Neural cell (in vitro differentiated cells): ENCODE results near the gene GLTP. TPM values are rescaled to one million over a fixed set of nuclear protein-coding genes. Genes with fewer than 3 reads are reported as not detected.

Experiments
- H2AFZ ChIP-seq: fragments of 200-600, 300-800 bp; sonication (generic), shearing (Covaris generic); 2 replicates; pipeline ENCODE4 v1.6.0; 2014; ENCODE audit warnings: low read depth, mild to moderate bottlenecking, antibody characterized with exemption, low read length, moderate library complexity
- H3F3A ChIP-seq: fragments of 200-600 bp; shearing (Covaris generic); 2 replicates; pipeline ENCODE4 v1.6.1; 2016; ENCODE audit warnings: mild to moderate bottlenecking, moderate library complexity, mixed read lengths, antibody characterized with exemption, low read length; ENCODE audit not compliant: insufficient read depth, poor library complexity, severe bottlenecking
- H3K27ac ChIP-seq: fragments of 200-600, 300-800 bp; sonication (generic), shearing (Covaris generic); 2 replicates; pipeline ENCODE4 v1.5.1; 2014; ENCODE audit warnings: mild to moderate bottlenecking, low read length, moderate library complexity
- H3K27me3 ChIP-seq: fragments of 300-800, 200-600 bp; sonication (generic), shearing (Covaris generic); 2 replicates; pipeline ENCODE4 v1.6.0; 2014; ENCODE audit warnings: mild to moderate bottlenecking, low read depth, low read length, moderate library complexity; ENCODE audit not compliant: insufficient read depth
- H3K36me3 ChIP-seq: fragments of 300-800, 200-600 bp; sonication (generic), shearing (Covaris generic); 2 replicates; pipeline ENCODE4 v1.5.1; 2014; ENCODE audit warnings: mild to moderate bottlenecking, antibody characterized with exemption, low read length, moderate library complexity; ENCODE audit not compliant: insufficient read depth
- H3K4me2 ChIP-seq: fragments of 300-800, 200-600 bp; sonication (generic), shearing (Covaris generic); 2 replicates; pipeline ENCODE4 v1.6.0; 2014; ENCODE audit warnings: mild to moderate bottlenecking, low read length
- H3K4me3 ChIP-seq: fragments of 300-800, 200-600 bp; sonication (generic), shearing (Covaris generic); 2 replicates; pipeline ENCODE4 v1.5.1; 2014; ENCODE audit warnings: mild to moderate bottlenecking, low read length, moderate library complexity
- H3K79me2 ChIP-seq: fragments of 200-600 bp; shearing (Covaris generic); replicated peaks from 2 replicates; pipeline ENCODE4 v1.6.0; 2014; ENCODE audit warnings: mild to moderate bottlenecking, low read length, moderate library complexity; ENCODE audit not compliant: insufficient read depth
- H3K9ac ChIP-seq: fragments of 300-800, 200-600 bp; sonication (generic), shearing (Covaris generic); 2 replicates; pipeline ENCODE4 v1.6.1; 2016; ENCODE audit warnings: mild to moderate bottlenecking, low read length, mixed read lengths
- H3K9me2 ChIP-seq: fragments of 200-600 bp; shearing (Covaris generic); 2 replicates; pipeline ENCODE4 v1.6.1; 2016; ENCODE audit warnings: mild to moderate bottlenecking, low read length, mixed read lengths; ENCODE audit not compliant: insufficient read depth
- H3K9me3 ChIP-seq: fragments of 200-600, 300-800 bp; sonication (generic), shearing (Covaris generic); 2 replicates; pipeline ENCODE4 v1.6.1; 2016; ENCODE audit warnings: mild to moderate bottlenecking, mixed run types, low read length, moderate library complexity, mixed read lengths
- H4K20me1 ChIP-seq: fragments of 200-600 bp; shearing (Covaris generic); 2 replicates; pipeline ENCODE4 v1.6.1; 2016; ENCODE audit warnings: mild to moderate bottlenecking, mixed run types; ENCODE audit not compliant: insufficient read depth
- EP300 ChIP-seq: fragments of 450-650 bp; conservative IDR thresholded peaks from 2 replicates; pipeline ENCODE4 v1.6.1; 2014; ENCODE audit warnings: antibody characterized with exemption, mild to moderate bottlenecking, moderate library complexity; ENCODE audit not compliant: poor library complexity, severe bottlenecking
- EZH2 ChIP-seq: fragments of 200-600, 300-800 bp; shearing (Covaris generic), sonication (generic); IDR thresholded peaks from 2 replicates; pipeline ENCODE4 v1.6.1; 2014; ENCODE audit warnings: antibody characterized with exemption, low read length, borderline replicate concordance, mild to moderate bottlenecking; ENCODE audit not compliant: insufficient read depth, poor library complexity, severe bottlenecking
- MXI1 ChIP-seq: fragments of 450-650 bp; conservative IDR thresholded peaks from 2 replicates; pipeline ENCODE4 v1.6.1; 2014; ENCODE audit warnings: antibody characterized with exemption, mild to moderate bottlenecking; ENCODE audit not compliant: poor library complexity, severe bottlenecking
- POLR2AphosphoS5 ChIP-seq: IDR thresholded peaks from 2 replicates; pipeline ENCODE4 v1.6.1; 2012
- RAD21 ChIP-seq: fragments of 450-650 bp; conservative IDR thresholded peaks from 2 replicates; pipeline ENCODE4 v1.6.1; 2014; ENCODE audit warnings: antibody characterized with exemption, mild to moderate bottlenecking, moderate library complexity
- SMC3 ChIP-seq: fragments of 450-650 bp; conservative IDR thresholded peaks from 2 replicates; pipeline ENCODE4 v1.6.1; 2014; ENCODE audit warnings: antibody characterized with exemption, mild to moderate bottlenecking, moderate library complexity; ENCODE audit not compliant: poor library complexity
- TAF1 ChIP-seq: IDR thresholded peaks from 2 replicates; pipeline ENCODE4 v1.6.1; 2012; ENCODE audit warnings: low read depth
- polyA plus RNA-seq: library from polyadenylated mRNA; depleted of rRNA; stranded (reverse); fragments of >200 nt; gene quantifications from 2 replicates; pipeline ENCODE4 v1.2.3, GENCODE V29; 2014
- TF ChIP-seq, protein P1 (sequence below): fragments of 450-650 bp; IDR thresholded peaks from 2 replicates; pipeline ENCODE4 v1.5.1; 2014; ENCODE audit warnings: antibody characterized with exemption, mild to moderate bottlenecking, moderate library complexity; ENCODE audit not compliant: poor library complexity, severe bottlenecking
- TF ChIP-seq, protein P2 (sequence below): IDR thresholded peaks from 2 replicates; pipeline ENCODE4 v1.6.1; 2012; ENCODE audit warnings: borderline replicate concordance

GLTP gene
- polyA plus RNA-seq, 1 donor from 2014 or later = 25.0 TPM

DNA sequence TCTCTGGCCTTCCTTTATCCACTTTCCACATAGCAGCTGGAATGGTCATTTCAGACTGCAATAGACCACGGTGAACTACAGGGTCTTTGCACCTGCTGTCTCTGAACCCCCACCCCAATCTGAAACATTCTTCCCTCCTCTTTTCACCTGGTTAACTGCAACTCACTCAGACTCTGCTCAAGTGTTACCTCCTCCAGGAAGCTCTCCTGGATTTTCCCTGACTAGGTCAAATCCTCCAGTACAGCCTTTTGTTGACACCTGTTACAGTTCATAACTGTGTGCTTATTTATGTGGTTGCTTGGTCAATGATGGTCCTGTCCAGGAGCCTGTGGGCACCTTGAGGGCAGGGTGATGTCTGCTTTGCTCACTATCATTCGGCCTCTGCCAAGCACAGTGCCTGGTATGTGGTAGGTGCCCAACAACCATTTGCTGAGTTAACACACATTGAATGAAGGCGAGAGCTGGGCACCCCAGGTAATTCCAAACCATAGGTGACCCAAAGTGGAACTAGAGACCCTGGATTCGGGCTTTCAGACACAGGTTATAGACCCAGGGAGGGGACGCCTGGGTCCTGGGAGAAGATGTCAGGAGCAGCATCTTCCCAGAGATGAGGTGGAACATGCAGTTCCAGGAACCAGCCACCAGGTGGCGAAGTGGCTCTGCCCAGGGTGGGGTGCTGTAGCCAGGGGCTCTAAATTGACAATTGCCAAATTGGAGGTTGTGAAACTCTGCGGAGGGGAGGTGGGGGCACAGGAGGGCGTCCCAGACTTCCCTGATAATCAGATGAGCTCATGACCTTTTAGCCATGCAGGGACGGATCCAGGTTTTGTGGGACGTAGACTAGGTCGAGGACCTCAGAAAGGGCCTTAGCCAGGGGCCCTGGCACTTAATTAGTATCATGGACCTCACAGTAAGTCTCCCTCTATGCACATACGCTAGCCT lies 75.2 kb downstream of the GLTP start:
- H3K9me3 ChIP-seq = no peaks in the 10 kb centered on the region
- H3K9me2 ChIP-seq = no peaks in the 10 kb centered on the region
- H3K27me3 ChIP-seq = no peaks in the 10 kb centered on the region
- no peak overlapping the region for H3K4me2 ChIP-seq
- no peak overlapping the region for H2AFZ ChIP-seq
- H3K4me3 ChIP-seq = no peak overlapping the region
- no peak overlapping the region for H3K27ac ChIP-seq
- no peak for TF ChIP-seq EP300
- TF ChIP-seq, protein P1, sequence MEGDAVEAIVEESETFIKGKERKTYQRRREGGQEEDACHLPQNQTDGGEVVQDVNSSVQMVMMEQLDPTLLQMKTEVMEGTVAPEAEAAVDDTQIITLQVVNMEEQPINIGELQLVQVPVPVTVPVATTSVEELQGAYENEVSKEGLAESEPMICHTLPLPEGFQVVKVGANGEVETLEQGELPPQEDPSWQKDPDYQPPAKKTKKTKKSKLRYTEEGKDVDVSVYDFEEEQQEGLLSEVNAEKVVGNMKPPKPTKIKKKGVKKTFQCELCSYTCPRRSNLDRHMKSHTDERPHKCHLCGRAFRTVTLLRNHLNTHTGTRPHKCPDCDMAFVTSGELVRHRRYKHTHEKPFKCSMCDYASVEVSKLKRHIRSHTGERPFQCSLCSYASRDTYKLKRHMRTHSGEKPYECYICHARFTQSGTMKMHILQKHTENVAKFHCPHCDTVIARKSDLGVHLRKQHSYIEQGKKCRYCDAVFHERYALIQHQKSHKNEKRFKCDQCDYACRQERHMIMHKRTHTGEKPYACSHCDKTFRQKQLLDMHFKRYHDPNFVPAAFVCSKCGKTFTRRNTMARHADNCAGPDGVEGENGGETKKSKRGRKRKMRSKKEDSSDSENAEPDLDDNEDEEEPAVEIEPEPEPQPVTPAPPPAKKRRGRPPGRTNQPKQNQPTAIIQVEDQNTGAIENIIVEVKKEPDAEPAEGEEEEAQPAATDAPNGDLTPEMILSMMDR = peak; percentile 71
- TF ChIP-seq POLR2AphosphoS5 = no peak
- TF ChIP-seq SMC3 = peak; percentile 65
- peak; percentile 53 for TF ChIP-seq RAD21
- TF ChIP-seq EZH2 = no peak
- TF ChIP-seq, protein P2, sequence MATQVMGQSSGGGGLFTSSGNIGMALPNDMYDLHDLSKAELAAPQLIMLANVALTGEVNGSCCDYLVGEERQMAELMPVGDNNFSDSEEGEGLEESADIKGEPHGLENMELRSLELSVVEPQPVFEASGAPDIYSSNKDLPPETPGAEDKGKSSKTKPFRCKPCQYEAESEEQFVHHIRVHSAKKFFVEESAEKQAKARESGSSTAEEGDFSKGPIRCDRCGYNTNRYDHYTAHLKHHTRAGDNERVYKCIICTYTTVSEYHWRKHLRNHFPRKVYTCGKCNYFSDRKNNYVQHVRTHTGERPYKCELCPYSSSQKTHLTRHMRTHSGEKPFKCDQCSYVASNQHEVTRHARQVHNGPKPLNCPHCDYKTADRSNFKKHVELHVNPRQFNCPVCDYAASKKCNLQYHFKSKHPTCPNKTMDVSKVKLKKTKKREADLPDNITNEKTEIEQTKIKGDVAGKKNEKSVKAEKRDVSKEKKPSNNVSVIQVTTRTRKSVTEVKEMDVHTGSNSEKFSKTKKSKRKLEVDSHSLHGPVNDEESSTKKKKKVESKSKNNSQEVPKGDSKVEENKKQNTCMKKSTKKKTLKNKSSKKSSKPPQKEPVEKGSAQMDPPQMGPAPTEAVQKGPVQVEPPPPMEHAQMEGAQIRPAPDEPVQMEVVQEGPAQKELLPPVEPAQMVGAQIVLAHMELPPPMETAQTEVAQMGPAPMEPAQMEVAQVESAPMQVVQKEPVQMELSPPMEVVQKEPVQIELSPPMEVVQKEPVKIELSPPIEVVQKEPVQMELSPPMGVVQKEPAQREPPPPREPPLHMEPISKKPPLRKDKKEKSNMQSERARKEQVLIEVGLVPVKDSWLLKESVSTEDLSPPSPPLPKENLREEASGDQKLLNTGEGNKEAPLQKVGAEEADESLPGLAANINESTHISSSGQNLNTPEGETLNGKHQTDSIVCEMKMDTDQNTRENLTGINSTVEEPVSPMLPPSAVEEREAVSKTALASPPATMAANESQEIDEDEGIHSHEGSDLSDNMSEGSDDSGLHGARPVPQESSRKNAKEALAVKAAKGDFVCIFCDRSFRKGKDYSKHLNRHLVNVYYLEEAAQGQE = no peak
- no peak for TF ChIP-seq MXI1
- H3K9ac ChIP-seq = no peak overlapping the region
- no peaks in the 10 kb centered on the region for H4K20me1 ChIP-seq
- H3K36me3 ChIP-seq = no peaks in the 10 kb centered on the region
- H3K79me2 ChIP-seq = no peaks in the 10 kb centered on the region
- no peaks in the 10 kb centered on the region for H3F3A ChIP-seq

DNA sequence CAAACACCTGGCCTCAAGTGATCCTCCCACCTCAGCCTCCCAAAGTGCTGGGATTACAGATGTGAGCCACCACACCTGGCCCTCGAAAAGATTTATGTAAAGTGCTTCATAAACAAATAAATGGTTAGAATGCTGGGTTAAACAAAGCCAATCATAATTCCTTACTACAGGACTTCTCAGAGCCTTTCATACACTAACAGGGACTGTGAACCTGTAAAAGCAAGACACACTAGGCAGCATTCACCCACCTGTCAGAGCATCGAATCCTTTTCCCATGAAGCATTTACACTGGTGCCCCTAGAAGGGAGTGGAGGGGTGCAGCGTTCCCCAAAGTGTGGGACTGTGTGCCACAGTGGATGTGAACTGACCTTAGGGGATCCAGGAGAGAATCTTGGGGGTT lies 76.7 kb downstream of the GLTP start:
- Histone ChIP-seq H3K4me2 (no peak overlapping the region), H3K9me2 (no peaks in the 10 kb centered on the region), H3K4me3 (no peak overlapping the region), H3K27me3 (no peaks in the 10 kb centered on the region), H3K9ac (no peak overlapping the region), H3K79me2 (no peaks in the 10 kb centered on the region), H3K27ac (no peak overlapping the region), H3K36me3 (no peaks in the 10 kb centered on the region), H4K20me1 (no peaks in the 10 kb centered on the region), H3K9me3 (no peaks in the 10 kb centered on the region), H3F3A (no peaks in the 10 kb centered on the region), H2AFZ (no peak overlapping the region)
- TF ChIP-seq EP300 = no peak
- no peak for TF ChIP-seq POLR2AphosphoS5
- TF ChIP-seq, protein P2 = no peak
- no peak for TF ChIP-seq RAD21
- TF ChIP-seq TAF1 = no peak
- TF ChIP-seq SMC3 = no peak
- TF ChIP-seq MXI1 = no peak
- TF ChIP-seq, protein P1 = no peak
- TF ChIP-seq EZH2 = no peak
